H4 (cell line): ENCODE results near the gene VASH1. TPM values are rescaled to one million over a fixed set of nuclear protein-coding genes. Genes with fewer than 3 reads are reported as not detected.

Experiments
- DNase-seq: peaks from one replicate; pipeline ENCODE4 v3.0.0-alpha.2; 2015; ENCODE audit warnings: low spot score
- total RNA-seq: library from RNA; depleted of rRNA; stranded (reverse); fragments of >200 nt; shearing (Covaris generic); gene quantifications from 2 replicates; pipeline ENCODE4 v1.2.3, GENCODE V29; 2014

Gene VASH1
- total RNA-seq, 1 experiment from 2014 or later = 3.3 TPM

GRCh38 chr14:76784881-76785280 is 23.6 kb downstream of the VASH1 start:
- peak; percentile 74 for DNase-seq

DNA sequence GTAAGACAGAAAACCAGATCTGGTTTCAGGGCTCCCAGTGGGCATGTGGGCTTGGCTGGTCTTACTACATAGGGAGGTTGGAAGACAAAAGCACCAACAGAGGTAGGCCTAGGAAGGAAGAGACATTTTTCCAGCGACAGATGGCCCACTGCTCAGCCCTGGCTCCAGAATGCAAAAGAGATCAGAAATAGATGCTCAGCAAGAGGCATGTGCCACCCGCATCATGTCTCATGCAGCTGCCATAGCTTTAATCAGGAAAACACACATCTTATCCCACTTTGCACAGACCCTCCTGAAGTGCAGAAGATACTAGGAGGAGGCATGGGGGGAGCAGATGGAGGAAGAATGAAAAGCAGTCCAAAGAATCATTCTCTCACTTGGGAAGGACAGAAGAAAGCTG is 25.3 kb downstream of the VASH1 start:
- no peak for DNase-seq

- no peak for DNase-seq
Measured at GRCh38 chr14:76792422-76792821, 31.2 kb downstream of the VASH1 start.

DNA sequence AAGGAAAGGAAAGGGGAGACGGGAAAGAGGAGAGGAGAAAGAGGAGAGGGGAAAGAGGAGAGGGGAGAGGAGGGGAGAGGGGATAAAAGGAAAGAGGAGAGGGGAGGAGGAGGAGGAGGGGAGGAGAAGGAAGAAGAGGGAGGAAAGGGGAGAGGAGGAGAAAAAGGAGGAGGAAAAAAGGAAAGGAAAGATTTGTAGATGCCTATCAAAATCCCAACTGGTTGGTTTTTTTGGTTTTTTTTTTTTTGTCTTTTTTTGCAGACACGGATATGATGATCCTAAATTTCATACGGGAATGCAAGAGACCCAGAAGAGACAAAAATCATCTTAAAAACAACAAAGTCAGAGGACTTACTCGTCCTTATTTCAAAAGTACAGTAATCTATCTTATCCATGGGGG is 32.1 kb downstream of the VASH1 start:
- DNase-seq = no peak

GRCh38 chr14:76793956-76794355 is 32.7 kb downstream of the VASH1 start:
- no peak for DNase-seq

GRCh38 chr14:76806446-76806845 is 45.2 kb downstream of the VASH1 start:
- DNase-seq = no peak

DNA sequence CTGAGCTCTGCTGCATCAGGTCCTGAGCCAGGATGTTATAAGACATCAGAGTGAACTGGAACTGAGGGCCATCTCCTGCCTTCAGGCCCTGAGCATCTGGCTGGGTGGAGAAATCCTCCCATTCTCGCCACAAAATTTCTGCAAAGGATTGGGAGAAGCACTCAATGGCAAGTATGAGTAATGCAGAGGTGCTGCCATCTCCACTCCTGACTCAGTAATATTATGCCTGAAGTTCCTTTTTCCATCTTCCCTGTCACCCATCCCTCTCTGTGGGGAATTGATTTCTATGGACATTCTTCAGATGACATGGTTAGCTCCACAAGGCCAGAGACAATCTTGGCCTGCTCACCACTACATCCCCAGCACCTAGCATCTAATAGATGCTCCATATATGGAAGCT is 46.7 kb downstream of the VASH1 start:
- DNase-seq = no peak

GRCh38 chr14:76808990-76809389 is 47.7 kb downstream of the VASH1 start:
- no peak for DNase-seq

- DNase-seq = no peak
Measured at GRCh38 chr14:76810525-76810924, 49.3 kb downstream of the VASH1 start.

GRCh38 chr14:76810953-76811400 is 49.7 kb downstream of the VASH1 start:
- DNase-seq = peak; percentile 48

GRCh38 chr14:76811561-76811960 is 50.3 kb downstream of the VASH1 start:
- DNase-seq = no peak

DNA sequence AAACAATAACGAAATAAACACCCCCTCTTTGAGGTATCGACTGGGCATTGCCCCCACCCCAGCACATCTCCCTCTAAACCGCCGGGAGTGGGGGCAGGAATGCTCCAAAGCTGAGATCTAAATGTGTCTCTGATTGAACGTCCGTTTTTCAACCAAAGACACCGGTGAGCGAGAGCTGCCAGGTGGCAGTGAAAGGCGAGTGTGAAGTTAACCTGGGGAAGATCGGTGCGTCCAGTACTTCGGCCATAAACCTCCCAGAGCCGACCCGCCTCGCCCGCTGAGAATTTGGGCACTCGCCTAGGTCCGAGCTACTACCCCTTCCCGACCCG is 50.8 kb downstream of the VASH1 start:
- no peak for DNase-seq

- DNase-seq = peak; percentile 87
Measured at GRCh38 chr14:76812422-76813383, 51.4 kb downstream of the VASH1 start, which contains the start of gene ANGEL1. Gene ANGEL1 (minus strand): TSS chr14:76812882. CDS start chr14:76812827, 55 bp downstream.

- no peak for DNase-seq
Measured at GRCh38 chr14:76814726-76815645, 53.7 kb downstream of the VASH1 start.

- DNase-seq = no peak
Measured at GRCh38 chr14:76820700-76821099, 59.4 kb downstream of the VASH1 start.

DNA sequence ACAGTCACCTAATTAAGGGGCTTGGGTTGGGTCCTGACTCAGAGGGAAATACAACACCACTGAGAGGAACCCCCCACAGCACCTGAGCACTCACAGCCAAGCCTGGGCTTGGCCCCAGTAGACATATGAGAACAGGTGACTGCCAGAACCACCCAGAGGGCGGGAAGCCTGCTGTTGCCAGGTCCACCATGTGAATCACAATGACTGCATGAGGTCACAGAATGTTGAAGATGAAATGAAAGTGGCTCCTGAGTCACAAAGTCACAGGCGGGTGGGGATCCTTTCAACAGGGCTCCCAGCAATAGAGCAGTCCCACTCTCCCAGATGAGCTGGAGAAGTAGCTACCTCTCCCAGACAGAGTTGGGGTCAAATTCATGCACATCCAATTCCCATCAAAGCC is 64.9 kb downstream of the VASH1 start, which contains the start of gene LRRC74A:
Gene LRRC74A (plus strand): TSS at position 287 of the 400 bp plus-strand sequence. CDS start 290 bp downstream, outside the sequence.
- DNase-seq = no peak

DNA sequence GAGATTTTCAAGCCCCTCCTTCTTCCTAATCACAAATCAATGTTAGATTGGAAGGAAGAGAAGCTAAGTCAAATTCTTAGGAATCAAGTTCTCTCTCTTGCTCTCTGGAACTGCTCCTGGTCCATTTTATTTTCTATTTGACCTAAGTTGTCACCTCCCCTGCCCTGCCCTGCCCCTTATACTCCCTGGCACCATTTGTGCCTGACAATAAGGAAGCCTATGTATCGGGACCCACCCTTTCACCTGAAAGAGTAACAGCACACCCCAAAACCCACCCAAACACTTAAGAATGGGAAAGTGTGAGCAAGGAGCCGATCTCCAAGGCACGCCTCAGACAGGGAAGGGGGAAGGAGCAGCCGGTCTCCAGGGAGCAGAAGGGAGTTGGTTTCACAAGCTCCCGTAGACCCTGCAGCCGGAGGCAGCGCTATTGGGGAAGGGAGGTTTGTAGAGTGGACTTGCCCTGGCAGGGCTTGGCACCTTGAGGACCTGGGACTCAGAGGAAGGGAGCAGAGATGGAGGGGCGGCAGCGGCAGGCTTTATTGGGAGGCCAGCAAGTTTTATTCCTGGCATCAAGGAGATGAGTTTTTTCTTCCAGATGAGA is 66.5 kb downstream of the VASH1 start:
- no peak for DNase-seq

GRCh38 chr14:76828339-76829012 is 67.2 kb downstream of the VASH1 start:
- no peak for DNase-seq

DNA sequence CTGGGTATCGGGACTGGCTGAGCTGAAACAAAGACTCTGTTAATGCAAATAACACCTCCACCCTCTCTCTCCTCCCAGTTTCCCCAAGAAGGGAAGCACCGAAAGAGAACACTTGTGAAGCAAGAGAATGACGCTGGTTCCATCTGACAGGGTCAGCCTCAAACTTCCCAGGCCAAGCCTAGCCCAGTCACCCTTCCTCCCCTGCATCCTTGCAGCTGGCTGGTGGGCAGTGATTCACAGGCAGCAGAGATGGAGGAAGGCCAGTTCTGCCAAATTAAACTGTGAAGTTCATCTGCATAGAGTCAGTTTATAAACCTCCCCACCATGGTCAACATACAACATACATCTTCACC is 67.7 kb downstream of the VASH1 start:
- no peak for DNase-seq

DNA sequence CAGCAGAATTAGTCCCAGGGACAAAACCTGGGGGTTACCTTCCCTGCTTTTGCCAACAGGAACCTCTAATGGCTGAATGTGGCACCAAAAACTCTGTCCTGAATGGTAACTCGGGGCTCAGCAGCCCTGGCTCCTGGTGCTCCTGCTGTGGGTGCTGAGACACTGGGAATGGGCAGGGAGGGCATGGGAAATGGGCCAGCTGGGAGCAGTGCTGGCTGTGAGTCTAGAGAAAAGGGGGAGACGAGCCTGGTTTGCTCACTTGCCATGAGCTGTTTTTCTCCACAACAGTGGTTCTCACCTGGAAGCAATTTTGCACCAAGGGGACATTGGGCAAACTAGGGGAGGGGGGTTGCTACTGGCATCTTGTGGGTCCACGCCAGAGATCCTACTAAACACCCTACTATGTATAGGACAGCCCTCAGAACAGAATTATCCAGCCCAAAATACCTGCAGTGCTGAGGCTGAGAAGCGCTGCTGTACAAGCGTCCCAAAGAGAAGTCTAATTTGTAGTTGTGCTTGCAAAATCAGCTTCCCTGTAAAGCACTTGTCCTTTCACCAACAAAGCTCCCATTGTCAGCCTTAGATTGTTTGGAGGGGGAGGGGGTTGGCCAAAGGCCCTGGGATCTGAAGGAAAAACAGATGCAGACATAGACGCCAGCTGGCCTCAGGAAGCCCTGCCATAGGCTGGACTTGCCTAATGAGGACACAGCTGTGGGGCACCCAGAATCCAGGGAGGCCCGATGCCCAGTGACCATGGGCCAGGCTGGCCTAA is 68.6 kb downstream of the VASH1 start:
- no peak for DNase-seq

GRCh38 chr14:76830556-76830955 is 69.3 kb downstream of the VASH1 start:
- DNase-seq = no peak
